DMS79 (cell line): ENCODE results near the gene POTEE.
"Not testable (repeated sequence)": the region's sequence is repeated elsewhere in the genome, so short reads cannot be mapped to it uniquely, and the experiment has no call there.

Source experiments
- DNase-seq: peaks from one replicate; lab custom pipeline; 2025; lab: John Stamatoyannopoulos, UW

Gene POTEE

DNA sequence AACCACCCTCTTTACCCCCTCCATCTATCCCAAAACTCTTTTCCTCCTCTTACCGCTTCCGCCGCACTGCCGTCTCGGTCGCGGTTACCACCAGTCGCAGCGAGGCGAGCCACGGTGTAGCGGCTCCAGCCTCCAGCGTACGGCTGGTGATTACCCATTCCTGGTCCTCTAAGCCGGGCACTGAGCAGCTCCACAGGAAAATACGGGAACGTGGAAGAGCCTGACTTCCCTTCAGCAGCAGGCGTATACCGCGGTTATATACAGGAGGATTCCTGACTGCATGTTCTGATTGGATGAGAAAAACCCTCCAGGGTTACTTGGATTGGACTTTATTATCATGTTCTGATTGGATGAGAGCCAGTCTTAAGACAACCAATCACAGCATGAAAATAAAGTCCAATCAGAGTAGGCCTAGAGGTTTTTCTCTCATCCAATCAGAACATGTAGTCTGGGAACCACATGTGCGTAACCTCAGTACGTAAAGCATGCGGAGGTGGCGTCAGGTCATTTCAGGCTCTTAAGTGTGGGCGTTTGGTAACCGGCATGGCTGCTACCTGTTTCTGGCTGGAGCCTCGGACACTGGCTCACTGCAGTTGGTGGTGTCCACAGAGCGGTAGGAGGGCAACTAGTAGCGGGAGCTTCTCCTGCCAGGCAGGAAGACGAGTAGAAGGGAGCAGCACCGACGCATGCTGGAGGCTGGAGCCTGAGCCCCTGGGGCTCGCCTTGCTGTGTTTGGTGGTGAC is at the start of gene POTEE:
POTEE (plus strand) TSS at position 507 of the 743 bp plus-strand sequence. CDS start 8,867 bp downstream, outside the sequence.
- DNase-seq, result not testable (repeated sequence)

DNA sequence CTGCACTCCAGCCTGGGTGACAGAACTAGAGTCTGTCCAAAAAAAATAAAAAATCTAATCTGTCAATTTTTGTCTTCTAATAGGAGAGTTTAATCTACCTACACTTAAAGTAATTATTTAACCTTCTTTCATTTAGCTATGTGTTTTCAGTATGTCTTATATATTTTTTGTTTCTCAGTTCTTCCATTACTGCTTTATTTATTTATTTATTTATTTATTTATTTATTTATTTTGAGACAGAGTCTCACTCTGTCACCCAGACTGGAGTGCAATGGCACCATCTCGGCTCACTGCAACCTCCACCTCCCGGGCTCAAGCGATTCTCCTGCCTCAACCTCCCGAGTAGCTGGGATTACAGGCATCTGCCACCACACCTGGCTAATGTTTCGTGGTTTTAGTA is 43.8 kb upstream of the POTEE start:
- not testable (repeated sequence) for DNase-seq

DNA sequence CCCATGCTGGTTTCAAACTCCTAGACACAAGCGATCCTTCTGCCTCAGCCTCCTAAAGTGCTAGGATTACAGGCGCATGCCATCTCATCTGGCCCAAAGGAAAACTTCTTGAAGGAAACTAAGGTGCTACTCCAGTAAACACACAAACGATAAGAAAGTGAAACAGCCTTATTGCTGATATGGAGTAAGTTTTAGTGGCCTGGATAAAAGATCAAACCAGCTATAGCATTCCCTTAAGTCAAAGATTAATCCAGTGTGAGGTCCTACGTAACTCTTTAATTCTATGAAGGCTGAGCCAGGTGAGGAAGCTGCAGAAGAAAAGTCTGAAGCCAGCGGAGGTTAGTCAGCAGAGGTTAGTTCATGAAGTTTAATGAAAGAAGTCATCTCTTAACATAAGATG is 40.8 kb upstream of the POTEE start:
- DNase-seq, result no peak

DNA sequence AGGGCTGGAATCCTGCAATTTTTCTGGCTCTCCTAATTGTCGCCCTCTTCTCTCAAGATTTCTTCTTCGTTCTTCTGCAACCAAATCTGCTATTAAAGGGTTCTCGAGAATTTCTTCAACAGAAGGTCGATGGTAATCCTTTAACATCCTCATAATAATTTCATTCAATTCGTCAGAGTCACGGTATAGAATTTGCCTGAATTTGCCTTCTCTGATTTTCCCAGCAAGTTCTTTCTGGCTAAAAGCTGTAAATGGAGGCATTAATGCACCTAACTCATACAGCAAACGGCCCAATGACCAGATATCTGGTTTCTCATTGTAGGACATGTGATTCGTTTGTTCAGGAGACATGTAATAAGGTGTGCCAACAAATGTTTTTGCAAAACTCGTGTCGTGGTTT is 31.3 kb upstream of the POTEE start:
- DNase-seq, result not testable (repeated sequence)

DNA sequence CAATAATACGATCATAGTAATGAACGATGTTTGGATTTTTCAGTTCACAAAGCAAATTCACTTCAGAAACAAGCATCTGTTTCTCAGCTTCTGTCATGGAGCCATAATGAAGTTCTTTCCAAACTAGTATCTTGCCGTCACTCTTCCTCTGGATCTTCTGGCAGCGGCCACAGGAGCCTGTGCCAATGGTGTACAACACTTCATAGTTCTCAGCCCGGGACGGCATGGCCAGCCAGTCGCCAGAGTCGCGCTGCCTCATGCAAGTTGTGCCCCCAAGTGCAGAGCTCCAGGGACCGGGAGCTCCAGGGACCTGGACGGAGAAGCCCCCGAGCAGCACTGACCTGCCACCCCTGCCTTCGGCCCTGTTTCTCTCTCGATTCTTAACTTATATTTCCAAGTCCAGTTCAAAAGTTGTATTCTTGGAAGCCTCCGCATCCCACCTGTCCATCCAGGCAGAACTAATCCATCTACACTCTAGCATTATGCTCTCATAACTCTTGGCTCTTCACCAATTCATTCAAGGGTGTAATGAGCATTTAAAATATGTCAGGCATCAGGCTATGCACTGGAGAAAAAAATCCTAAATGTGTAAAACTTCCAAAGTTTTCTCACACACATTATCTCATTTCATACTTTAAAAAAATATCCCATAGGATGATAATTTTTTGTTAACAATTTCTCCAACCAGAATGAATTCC is 30.5 kb upstream of the POTEE start:
- not testable (repeated sequence) for DNase-seq

DNA sequence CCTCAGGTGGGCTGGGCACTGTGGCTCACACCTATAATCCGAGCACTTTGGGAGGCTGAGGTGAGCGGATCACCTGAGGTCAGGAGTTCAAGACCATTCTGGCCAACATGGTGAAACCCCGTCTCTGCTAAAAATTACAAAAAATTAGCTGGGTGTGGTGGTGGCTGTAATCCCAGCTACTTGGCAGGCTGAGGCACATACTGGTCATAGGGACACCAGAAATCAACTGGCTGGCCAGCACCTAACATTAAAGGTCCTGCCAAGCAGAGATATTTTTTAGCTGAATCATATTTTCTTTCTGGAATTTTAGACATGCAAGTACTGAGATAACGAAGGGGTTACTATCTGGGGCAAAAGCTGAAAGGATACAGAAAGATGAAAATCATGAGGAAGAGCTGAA is 27.9 kb upstream of the POTEE start:
- DNase-seq, result not testable (repeated sequence)

DNA sequence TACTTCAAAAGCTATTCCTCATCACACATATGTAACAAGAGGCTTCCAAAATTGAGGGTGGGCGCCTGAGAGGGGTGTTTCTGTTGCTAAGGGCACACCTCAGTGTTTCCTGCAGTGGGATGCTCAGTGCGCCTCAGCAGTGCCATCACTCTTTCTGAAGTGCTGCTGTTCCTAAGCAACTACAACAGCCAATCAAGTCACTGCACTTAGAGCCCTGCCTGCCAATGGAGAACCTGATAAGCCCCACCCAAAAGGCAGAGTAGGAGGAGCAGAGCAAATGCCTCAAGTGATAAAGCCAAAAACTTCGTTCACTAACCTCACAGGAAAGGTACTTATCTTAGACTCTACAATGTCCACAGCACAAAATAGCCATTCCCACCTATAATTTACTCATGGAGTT is 15.9 kb upstream of the POTEE start:
- DNase-seq, result not testable (repeated sequence)

DNA sequence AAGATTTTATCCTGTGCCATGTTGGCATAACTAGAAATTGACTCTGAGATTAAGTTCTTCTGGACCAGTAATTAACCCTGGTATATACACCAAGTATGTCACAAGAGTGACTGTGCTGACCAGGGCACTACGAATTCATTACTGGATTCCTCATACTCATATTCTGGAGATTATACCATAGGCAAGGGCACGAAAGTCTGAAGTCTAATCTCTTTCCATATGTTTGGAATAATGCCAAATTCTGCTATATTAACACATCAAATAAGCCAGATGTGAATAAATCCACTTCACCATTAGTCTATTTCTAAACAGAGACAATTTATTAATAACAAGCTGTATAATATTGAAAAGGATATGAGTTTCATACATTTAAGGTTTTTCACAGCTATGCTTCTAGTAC is 13.2 kb upstream of the POTEE start:
- not testable (repeated sequence) for DNase-seq

DNA sequence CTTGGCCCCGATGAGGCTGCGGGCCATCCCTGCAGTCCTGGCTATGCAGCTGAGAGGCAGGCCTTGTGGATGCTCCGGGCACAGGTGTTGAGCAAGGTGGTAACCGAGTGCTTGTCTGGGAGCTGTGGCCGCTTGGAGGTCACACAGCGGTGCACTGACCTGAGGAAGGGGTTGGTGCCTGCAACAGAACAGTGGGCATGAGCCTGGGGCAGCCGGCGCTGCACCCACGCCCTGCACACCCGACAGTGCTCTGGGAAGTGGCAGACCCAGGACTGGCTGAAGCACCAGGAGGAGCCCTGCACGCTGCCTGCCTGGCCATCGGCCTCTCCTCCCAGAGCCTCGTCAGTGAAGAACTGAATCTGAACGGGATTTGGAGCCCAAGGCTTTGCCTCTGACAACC is 8.2 kb upstream of the POTEE start:
- no peak for DNase-seq

DNA sequence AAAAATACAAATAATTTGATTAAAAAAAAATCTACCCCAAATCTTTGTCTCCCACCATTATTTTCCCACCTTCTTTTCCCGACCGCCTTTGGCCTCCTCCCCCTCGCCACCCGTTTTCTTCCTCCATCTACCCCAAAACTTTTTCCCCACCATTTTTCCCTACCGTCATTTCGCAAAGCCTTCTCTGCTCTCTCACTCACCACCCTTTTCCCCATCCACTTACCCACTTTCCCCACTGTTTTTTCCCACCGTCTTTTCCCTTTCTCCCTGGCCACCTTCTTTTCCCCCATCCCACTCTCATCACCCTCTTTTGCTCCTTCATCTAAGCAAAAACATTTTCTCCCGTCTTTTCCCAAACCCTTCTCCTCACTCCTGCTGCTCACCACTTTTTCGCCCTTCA is 1.5 kb upstream of the POTEE start:
- not testable (repeated sequence) for DNase-seq

DNA sequence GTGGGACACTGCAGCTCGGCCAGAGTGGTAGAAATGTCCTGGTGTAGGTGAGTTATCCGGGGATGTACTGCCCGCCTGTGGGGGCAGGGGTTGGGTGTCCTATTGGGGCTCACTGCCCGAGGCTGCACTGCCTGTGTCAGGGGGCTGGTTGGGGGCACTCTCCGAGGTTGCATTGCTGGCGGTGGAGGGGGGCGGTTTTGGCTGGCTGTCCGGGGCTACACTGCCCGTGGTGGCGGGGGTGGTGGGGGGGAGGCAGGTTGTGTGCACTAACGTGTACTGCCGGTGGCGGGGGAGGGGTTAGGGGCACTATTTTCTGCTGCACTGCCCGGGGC is 403 bp downstream of the POTEE start:
- DNase-seq, result not testable (repeated sequence)

DNA sequence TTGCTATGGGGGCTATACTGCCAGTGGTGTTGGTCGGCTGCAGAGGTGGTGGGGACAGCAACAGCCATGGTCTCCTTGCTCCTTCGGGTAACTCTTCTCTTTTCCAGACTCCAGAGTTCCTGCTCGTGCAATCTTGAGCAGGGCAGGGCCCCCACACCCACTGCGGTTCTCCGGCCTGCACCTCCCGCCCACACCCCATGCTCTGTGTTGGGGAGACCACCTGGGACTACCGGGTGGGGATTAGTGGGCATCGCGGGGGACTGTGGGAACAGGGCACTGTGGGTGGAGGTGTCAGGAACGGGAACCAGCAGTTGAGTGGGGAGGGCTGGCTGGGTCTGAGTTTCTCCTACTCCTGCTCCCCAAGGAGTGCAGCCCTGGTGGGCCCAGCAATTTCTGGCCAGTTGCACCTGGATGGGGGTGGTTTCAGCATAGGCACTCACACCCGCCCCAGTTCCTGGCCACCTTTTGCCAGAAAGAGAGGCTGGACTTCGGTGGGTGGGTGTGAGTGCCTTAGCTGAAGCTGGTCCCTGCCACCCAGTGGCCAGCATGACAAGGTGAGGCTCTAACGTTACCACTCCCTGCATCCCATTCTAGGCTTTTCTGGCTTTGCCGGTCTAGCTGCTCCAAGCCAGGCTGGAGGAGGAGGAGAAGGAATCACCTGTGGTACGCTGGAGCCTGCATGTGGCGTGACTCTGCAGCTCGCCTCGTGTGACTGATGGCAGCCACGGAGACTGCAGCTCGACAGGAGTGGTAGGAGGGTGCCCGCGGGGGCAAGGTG is 1.3 kb downstream of the POTEE start:
- not testable (repeated sequence) for DNase-seq

DNA sequence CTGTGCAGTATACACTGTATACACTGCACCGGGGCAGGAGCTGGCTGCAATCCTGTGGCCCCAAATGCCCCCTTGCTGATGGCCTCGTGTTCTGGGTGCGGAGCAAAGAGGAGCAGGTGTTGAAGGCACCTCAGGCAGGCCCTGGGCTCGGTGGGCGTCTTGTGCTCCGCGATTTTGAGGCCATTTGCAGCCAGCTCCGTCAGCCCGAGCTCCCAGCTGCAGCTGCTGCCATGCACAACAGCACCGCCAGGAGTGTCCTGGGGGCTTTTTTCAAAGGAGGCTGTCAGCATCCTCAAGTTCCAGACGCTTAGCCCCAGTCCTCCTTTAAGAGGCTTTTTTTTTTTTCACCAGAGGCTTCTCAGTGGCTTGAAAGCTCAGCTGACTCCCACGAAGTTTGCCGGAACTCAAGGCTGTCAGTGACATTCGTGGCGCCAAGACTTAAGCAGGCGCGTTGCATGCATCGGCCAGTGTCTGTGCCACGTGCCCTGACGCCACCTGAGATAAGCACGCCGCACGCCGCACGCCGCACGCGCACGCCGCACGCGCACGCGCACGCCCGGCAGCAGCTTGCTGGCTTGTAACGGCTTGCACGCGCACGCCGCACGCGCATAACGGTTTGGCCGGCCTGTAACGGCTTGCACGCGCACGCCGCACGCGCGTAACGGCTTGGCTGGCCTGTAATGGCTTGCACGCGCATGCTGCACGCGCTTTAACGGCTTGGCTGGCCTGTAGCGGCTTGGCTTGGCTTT is 8.1 kb downstream of the POTEE start:
- DNase-seq, result not testable (repeated sequence)

DNA sequence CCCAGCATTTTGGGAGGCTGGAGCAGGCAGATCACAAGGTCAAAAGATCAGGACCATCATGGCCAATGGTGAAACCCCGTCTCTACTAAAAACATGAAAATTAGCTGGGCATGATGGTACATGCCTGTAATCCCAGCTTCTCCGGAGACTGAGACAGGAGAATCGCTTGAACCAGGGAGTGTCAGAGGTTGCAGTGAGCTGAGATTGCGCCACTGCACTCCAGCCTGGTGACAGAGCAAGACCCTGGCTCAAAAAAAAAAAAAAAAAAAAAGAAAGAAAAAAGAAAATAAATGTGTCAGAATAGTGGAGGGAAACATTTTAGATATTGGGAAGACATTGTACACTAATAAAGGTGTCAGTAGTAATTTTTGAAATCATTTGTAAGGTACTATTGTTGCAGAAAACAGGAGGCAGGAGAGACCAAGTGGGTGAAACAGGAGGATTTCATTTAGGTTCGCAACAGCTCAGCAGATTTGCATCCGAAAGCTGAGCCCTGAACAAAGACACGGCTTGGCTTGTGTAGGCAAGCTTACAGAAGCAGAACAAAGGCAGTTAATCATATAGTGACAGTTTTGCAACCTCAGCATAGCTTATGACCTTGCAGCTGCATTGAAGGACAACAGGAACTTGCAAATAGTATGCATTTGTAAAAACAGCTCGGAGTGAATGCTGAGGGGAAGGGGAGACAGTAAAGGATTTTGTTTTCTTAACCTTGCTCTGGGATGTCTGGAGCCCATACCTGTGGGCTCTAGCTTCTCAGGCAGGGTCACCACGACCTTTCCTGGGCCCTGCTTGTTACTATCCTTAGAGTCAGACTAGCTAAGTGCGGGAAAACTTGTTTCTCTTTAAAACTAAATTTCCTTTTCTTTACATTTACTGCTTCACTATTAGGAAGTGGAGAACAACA is 26.5 kb downstream of the POTEE start:
- DNase-seq, result not testable (repeated sequence)
